GM21528 (cell line): Measurements from ENCODE around the gene LRRC55.

Experiments
- ATAC-seq: cut with Tn5 transposase; IDR thresholded peaks from one replicate; pipeline ENCODE4 v1.9.1; 2021; ENCODE audit warnings: mild to moderate bottlenecking, moderate library complexity; ENCODE audit not compliant: unreplicated experiment, low FRiP score

The LRRC55 gene

GRCh38 chr11:57181678-57182305, at the start of gene LRRC55:
Gene LRRC55 (plus strand): TSS chr11:57181953. CDS start chr11:57182023, 70 bp downstream.
- ATAC-seq, result no peak

GRCh38 chr11:57133366-57134038, 48.3 kb upstream of the LRRC55 start:
- no peak for ATAC-seq

- ATAC-seq, result no peak
These were observed 47.5 kb upstream of the LRRC55 start for GRCh38 chr11:57134284-57134683.

GRCh38 chr11:57135020-57135751, 46.6 kb upstream of the LRRC55 start:
- no peak for ATAC-seq

- ATAC-seq, result no peak
These were observed 41.2 kb upstream of the LRRC55 start for GRCh38 chr11:57140568-57140967.

- ATAC-seq, result no peak
These were observed 38.3 kb upstream of the LRRC55 start for GRCh38 chr11:57143459-57143858.

- ATAC-seq, result no peak
These were observed 37.7 kb upstream of the LRRC55 start for GRCh38 chr11:57144075-57144474.

GRCh38 chr11:57144531-57145320, 37.0 kb upstream of the LRRC55 start:
- ATAC-seq, result no peak

- no peak for ATAC-seq
These were observed 35.5 kb upstream of the LRRC55 start for GRCh38 chr11:57146301-57146700.

- ATAC-seq, result no peak
These were observed 33.1 kb upstream of the LRRC55 start for GRCh38 chr11:57148621-57149020.

- no peak for ATAC-seq
These were observed 31.3 kb upstream of the LRRC55 start for GRCh38 chr11:57150454-57150917.

- ATAC-seq, result no peak
These were observed 29.6 kb upstream of the LRRC55 start for GRCh38 chr11:57152134-57152533.

GRCh38 chr11:57153448-57153847, 28.3 kb upstream of the LRRC55 start:
- ATAC-seq, result no peak

GRCh38 chr11:57154739-57155138, 27.0 kb upstream of the LRRC55 start:
- ATAC-seq, result no peak

GRCh38 chr11:57155400-57155799, 26.4 kb upstream of the LRRC55 start:
- ATAC-seq, result no peak

GRCh38 chr11:57155838-57156607, 25.7 kb upstream of the LRRC55 start:
- no peak for ATAC-seq

- no peak for ATAC-seq
These were observed 24.8 kb upstream of the LRRC55 start for GRCh38 chr11:57156928-57157327.

- no peak for ATAC-seq
These were observed 24.1 kb upstream of the LRRC55 start for GRCh38 chr11:57157624-57158023.

GRCh38 chr11:57158180-57158579, 23.6 kb upstream of the LRRC55 start:
- ATAC-seq, result no peak

GRCh38 chr11:57158599-57158998, 23.2 kb upstream of the LRRC55 start:
- ATAC-seq, result no peak
